Activated naive CD8-positive, alpha-beta T cell treated with anti-CD3 and anti-CD28 coated beads, Interleukin-2, amount 50 U/mL, for 16 hours (primary cell): ENCODE measurements around the gene CRABP1.
"Not testable (repeated sequence)": the region's sequence is repeated elsewhere in the genome, so short reads cannot be mapped to it uniquely, and the experiment has no call there.

ENCODE experiments used
- DNase-seq: peaks from one replicate; pipeline ENCODE4 v3.0.0-alpha.2; 2020; ENCODE audit warnings: low read depth, low spot score

Gene CRABP1

GRCh38 chr15:78374436-78375393 is 34.6 kb downstream of the CRABP1 start:
- no peak for DNase-seq

- not testable (repeated sequence) for DNase-seq
These were observed 40.0 kb downstream of the CRABP1 start for GRCh38 chr15:78380143-78380542.

- DNase-seq = no peak
These were observed 42.1 kb downstream of the CRABP1 start for GRCh38 chr15:78382114-78382880.

GRCh38 chr15:78384651-78385050 is 44.5 kb downstream of the CRABP1 start:
- no peak for DNase-seq

GRCh38 chr15:78387246-78388037 is 47.3 kb downstream of the CRABP1 start:
- DNase-seq = no peak

- DNase-seq = no peak
These were observed 48.7 kb downstream of the CRABP1 start for GRCh38 chr15:78388865-78389264.

- no peak for DNase-seq
These were observed 49.2 kb downstream of the CRABP1 start for GRCh38 chr15:78389322-78389721.

- DNase-seq = no peak
These were observed 49.6 kb downstream of the CRABP1 start for GRCh38 chr15:78389738-78390137.

GRCh38 chr15:78390242-78390641 is 50.1 kb downstream of the CRABP1 start:
- DNase-seq = no peak

GRCh38 chr15:78390826-78391225 is 50.7 kb downstream of the CRABP1 start:
- no peak for DNase-seq

- DNase-seq = no peak
These were observed 51.6 kb downstream of the CRABP1 start for GRCh38 chr15:78391781-78392180.

GRCh38 chr15:78392430-78392829 is 52.3 kb downstream of the CRABP1 start:
- no peak for DNase-seq

GRCh38 chr15:78393137-78393536 is 53.0 kb downstream of the CRABP1 start:
- DNase-seq = no peak

- DNase-seq = no peak
These were observed 53.9 kb downstream of the CRABP1 start for GRCh38 chr15:78394026-78394425.

GRCh38 chr15:78394981-78395616 is 54.9 kb downstream of the CRABP1 start:
- no peak for DNase-seq

GRCh38 chr15:78396186-78396814 is 56.1 kb downstream of the CRABP1 start:
- DNase-seq = no peak

GRCh38 chr15:78396976-78397375 is 56.8 kb downstream of the CRABP1 start:
- no peak for DNase-seq

- DNase-seq = no peak
These were observed 57.2 kb downstream of the CRABP1 start for GRCh38 chr15:78397382-78397781.
